GM21381 (cell line): ENCODE results near the gene CDS2.
"Not testable (repeated sequence)": the region's sequence is repeated elsewhere in the genome, so short reads cannot be mapped to it uniquely, and the experiment has no call there.

Experiments
- ATAC-seq: cut with Tn5 transposase; IDR thresholded peaks from one replicate; pipeline ENCODE4 v1.9.1; 2021; ENCODE audit warnings: mild to moderate bottlenecking, moderate library complexity; ENCODE audit not compliant: unreplicated experiment

Gene CDS2

DNA sequence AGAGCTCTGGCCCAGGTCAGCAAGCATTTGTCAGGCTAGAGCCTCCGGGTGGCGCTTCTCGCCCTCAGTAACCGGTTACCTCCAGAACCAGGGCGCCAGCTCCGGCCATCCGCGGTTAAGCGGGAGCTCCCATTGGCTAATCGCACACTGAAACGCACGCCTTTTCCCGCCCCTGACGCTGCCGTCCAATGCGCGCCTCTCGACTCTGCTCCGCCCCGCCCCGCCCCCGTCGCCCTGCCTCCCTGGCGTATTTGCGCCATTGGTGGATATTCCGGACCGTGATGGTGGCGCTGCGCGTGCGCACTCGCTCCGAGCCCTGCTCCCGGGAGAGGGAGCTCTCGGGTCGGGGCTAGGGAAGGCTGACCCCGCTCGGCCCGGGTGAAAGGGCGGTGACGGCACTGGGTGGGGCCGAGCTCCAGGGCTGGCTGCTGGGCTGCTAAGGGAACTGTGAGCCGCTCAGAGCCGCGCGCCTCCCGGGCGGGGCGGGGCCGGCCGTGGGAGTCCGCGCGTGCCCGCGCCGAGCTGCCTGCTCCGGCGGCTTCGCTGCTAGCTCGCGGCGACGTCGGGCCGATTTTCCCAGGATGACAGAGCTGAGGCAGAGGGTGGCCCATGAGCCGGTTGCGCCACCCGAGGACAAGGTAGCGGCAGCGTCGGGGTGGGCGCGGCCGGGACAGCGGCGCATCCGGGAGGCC is at the start of gene CDS2:
CDS2 (plus strand) TSS at position 497 of the 692 bp plus-strand sequence; CDS start at position 582, 85 bp downstream.
- ATAC-seq, result peak; percentile 87

DNA sequence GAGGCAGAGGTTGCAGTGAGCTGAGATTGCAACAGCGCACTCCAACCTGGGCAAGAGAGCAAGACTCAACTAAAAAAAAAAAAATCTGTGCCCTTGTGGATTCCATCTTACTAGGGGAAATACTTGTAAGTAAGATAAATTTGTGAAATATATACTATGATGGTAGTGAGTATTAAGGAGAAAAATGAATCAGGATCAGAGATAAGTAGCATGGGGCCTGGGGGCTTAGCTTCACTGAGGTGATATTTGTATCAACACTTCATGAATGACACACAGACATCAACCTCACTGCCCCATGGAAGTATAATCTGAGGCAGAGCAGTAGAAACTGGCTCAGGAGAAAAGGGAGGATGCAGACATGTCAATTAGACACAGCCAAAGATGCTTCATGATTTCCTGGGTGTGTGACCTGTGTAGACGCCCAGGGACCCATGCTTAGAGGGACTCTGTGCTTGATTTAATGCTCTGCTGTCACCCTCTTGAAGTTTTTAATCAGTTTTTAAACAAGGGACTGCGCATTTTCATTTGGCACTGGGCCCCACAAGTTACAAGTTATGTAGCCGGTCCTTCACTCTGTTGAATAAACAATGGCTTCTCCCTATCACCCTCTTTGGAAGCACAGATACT is 48.9 kb upstream of the CDS2 start:
- no peak for ATAC-seq

DNA sequence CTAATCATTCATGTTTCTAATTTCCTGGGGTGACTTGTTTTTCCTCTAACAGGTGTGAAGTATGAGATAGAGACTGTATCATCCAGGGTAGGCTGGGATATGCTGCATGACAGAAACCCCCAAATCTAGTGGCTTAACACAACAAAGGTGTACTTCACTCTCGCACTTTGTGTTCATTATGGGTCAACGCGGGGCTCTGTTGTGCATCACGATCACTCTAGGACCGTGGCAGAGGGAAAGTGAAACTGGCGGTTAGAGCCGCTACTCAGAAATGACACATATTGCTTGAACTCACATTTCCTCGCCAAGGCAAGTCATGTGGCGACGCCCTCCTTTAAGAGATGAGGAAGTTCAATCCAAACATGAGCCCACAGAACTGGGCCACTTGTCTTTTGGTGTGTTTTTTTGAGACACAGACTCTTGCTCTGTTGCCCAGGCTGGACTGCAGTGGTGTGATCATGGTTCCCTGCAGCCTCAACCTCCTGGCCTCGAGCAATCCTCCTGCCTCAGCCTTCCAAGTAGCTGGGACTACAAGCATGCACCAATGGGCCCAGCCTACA is 48.3 kb upstream of the CDS2 start:
- ATAC-seq, result peak; percentile 98

DNA sequence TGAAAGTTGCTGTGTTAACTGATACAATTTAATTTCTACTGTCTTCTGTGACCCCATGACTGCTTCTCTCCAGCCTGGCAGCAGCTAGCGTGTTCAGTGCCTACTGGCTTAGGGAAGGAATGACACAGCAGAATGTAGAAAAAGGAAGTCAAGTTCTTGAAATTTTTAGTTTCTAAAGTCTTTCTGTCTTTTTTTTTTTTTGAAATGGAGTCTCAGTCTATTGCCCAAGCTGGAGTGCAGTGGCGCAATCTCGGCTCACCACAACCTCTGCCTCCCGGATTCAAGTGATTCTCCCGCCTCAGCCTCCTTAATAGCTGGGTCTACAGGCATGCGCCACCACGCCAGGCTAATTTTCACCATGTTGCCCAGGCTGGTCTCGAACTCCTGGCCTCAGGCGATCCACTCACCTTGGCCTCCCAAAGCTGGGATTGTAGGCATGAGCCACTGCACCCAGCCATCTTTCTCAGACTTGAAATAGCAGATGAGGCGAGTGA is 46.4 kb upstream of the CDS2 start:
- ATAC-seq, result no peak

DNA sequence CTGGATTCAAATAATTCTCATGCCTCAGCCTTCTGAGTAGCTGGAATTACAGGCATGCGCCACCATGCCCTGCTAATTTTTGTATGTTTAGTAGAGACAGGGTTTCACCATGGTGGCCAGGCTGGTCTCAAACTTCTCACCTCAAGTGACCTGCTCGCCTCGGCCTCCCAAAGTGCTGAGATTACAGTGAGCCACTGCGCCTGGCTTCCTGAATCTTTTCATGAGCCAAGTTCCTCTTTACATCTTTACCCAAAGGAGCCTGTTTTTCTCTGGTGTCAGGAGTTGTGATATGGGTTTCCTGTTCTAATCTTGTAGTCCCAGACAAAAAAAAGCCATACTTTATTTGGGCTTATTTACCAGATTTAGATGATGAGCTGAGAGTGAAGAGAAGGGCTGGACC is 41.4 kb upstream of the CDS2 start:
- ATAC-seq, result no peak

DNA sequence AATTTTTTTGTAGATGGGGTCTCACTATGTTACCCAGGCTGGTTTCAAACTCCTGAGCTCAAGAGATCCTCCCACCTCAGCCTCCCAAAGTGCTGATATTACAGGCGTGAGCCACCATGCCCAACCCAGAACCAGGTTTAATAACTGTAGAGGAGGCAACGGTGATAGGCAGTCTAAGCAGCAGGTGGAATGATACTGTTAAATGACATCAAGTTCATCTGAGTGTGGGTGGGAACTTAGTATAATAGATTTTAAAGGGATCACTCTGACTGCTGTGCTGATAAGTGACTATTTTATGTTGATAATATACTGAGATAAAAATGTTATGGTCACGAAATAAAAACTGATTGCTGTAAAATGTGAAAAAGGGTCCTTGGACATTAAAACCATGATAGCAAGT is 38.1 kb upstream of the CDS2 start:
- no peak for ATAC-seq

DNA sequence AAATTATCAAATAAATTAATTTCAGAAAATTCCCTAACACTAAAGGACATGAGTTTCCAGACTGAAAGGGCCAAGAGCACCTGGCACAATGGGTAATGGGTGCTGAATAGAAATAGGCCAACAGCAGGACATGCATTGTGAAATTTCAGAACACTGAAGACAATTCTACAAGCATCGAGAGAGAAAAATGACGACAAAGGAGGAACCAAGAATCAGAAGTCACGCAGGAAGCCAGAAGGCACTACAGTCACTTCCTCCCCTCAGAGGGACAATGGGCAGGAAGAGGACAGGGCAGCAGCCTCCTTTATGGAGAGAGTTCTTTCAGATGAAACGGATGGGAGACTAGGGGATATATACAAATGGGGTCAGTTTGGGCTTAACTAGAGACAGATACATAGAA is 36.6 kb upstream of the CDS2 start:
- peak; percentile 62 for ATAC-seq

DNA sequence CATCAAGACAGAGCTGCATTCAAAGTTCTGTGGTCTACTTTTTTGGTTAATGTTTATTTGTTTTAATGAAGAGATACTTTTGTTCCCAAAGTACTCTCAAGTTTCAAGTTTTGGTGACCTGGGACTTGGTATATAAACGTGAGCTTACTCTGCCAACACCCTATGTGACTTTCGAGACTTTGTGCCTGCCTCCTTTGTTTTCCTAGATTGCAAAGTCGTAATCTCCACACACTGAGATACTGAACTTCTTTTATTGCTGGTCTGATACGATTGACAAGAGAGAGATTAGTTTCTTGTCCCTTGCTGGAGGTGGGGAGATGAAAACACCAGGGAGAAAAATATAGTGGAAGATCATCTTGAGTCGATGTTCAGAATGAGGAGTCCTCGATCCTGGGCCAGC is 34.9 kb upstream of the CDS2 start:
- ATAC-seq, result no peak

DNA sequence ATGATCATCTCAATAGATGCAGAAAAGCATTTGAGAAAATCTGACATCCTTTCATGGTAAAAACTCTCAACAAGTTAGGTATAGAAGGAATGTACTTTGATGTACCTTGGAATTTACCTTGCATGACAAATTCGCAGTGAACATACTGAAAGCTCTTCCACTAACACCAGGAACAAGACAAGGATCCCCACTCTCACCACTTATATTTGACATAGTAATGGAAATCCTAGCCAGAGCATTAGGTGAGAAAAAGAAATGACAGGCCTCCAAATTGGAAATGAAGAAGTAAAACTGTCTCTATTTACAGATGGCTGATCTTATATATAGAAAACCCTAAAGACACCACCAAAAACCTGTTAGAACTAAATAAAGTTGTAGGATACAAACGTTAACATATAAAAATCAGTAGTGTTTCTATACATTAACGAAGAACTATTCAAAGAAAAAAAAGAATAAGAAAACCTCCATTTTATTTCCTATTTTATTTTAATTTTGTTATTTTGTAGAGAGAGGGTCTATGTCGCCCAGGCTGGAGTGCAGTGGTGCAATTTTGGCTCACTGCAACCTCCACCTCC is 34.0 kb upstream of the CDS2 start:
- no peak for ATAC-seq

DNA sequence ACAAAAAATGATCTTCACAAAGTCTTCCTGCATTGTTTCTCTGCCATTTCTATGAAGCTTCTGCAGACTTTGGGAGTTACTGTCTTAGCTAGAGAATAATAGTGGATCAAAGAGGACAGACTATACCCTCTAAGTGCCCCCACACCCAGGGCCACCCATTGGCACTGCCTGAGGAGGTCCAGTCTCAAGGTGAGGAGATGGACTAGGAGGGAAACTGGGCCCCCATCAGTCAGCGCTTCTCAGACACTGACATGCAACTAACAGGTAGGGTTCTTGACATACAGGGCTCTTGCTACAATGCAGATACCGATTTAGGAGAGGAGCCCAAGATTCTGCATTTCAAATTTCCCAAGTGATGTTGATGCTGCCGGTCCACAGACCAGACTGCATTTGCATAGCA is 31.4 kb upstream of the CDS2 start:
- no peak for ATAC-seq

DNA sequence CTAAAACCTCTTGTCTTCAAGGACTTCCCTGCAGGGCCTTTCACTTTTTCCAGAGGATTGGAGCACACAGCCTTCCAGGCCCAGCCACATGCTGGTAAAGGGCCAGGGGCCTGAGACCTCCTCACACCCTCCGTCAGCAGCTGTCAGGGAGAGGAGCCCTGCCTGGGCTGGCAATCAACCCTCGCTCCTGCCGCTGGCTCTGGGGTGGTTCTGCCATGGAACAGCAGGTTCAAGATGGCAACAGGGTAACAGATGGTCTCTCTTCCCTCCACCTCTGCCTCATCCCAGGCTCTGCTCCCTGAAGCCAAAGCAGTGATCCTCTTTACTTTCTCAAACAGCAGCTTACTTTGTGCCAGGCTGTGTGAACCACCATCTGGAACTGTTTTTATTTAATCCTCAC is 30.9 kb upstream of the CDS2 start:
- no peak for ATAC-seq

DNA sequence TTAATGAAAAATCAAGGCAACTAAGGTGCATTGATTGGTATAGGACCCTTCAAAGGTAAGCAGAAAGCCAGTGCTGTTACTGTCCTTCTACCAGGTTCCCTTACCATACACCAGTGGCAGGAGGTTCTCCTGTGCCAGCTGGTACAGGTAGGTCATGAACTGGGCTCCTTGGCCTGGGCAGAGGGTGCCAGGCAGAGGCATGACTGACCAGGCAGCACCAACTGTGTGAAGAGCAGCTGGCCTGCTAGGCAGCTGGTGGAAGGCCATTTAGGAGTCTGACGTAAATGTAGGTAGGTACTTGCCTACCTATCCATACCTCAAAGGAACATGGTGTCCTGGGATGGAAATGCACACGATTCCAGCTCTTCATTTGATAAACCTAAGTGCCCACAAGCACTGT is 30.3 kb upstream of the CDS2 start:
- ATAC-seq, result no peak

DNA sequence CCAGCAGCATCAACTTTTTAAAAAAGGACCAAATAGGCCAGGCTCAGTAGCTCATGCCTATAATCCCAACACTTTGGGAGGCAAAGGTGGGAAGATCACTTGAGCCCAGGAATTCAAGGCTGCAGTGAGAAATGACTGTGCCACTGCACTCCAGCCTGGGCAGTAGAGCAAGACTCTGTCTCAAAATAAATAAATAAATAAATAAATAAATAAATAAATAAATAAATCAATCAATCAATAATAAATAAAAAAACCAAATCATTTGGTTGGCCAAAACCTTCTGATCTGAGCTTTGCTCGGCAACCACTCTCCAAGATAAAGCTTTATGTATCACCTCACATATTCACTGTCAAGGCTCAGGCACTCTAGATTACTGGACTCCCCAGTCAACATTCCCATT is 27.8 kb upstream of the CDS2 start:
- ATAC-seq, result not testable (repeated sequence)

DNA sequence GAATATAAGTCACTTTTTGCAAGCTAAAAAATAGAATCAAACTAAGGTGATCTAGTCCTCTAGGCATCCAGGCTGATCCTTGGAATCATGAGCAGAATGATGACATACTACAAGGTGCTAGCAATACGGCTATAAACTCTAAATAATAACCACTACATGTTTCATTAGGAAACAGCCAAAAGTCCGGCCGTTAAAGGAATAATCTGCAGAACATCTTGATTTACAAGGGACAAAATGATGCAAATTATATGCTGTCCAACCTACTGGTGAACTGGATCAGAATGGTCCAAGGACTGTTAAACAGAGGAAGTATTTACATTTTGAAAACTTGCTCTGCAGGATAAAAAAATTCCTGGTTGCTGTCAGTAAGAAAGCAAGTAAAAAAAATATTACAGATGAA is 26.9 kb upstream of the CDS2 start:
- not testable (repeated sequence) for ATAC-seq

DNA sequence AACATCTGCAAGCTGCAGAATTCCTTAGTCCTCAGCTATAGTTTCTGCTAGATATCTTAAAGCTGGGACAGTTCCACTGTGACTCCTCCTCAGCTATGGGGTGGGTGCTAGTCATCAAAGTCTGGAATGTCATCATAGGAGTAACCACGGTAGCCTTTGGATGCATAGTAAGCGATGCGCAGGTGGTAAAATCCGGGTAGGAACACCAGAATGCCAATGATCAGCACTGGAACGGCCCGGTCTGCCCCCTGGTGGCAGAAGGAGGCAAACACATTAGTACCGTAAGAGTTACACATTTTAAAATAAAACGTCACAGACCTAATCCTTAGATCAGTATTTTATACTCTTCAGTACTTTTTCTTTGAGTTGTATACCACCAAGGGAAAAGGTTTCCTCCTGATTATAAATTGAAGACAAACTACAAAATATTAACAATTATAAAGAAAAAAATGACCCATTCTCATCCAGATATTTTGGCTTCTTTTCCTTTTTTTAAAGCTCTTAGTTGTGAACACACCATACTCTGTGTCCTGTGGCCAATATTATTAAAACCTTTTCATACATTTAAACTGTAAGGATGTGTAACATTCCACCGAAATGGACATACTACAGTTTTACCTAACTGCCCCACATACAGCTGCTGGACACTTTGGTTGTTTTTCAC is 26.0 kb upstream of the CDS2 start:
- peak; percentile 70 for ATAC-seq

DNA sequence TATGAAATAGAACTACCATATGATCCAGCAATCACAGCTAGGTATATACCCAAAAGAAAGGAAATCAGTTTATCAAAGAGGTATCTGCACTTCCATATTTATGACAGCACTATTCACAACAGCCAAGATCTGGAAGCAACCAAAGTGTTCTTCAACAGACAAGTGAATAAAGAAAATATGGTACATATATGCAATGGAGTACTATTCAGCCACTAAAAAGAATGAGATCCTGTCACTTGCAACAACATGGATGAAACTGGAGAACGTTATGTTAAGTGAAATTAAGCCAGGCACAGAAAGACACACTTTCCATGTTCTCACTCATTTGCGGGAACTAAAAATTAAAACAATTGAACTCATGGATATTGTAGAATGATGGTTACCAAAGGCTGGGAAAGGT is 22.3 kb upstream of the CDS2 start:
- no peak for ATAC-seq

DNA sequence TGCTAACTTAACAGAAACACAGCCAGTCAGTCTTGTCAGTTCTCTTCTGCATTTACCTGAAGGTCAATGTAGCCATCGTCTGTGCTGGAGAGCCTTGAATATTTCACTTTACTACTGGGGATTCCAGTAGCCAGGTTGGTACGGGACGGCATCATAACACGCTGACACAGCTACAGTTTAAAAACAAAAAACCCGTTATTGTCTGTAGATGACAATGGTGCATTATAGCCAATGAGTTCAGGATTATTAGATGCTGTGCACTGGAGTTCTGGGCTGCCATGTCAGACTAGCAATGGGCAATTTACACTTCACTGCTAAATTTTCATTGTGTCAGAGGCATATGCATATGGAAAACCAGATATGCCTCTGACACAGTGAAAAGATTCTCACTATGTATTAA is 17.5 kb upstream of the CDS2 start:
- ATAC-seq, result no peak

DNA sequence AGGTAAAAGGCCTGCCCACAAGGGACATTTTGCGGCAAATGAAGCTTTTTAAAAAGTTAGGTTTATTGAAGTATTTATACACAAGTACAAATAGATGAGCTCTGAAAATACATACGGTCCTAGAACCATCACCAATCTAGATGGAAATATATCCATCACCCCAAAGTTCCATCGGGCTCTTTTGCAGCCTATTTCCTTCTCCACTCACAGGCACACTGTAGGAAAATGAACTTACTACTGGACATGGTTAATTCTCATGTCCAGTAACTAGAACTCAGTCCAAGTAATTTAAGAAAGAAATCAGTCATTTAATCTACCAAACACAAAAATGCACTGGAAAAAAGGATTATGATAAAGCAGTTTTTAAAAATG is 13.2 kb upstream of the CDS2 start:
- no peak for ATAC-seq

DNA sequence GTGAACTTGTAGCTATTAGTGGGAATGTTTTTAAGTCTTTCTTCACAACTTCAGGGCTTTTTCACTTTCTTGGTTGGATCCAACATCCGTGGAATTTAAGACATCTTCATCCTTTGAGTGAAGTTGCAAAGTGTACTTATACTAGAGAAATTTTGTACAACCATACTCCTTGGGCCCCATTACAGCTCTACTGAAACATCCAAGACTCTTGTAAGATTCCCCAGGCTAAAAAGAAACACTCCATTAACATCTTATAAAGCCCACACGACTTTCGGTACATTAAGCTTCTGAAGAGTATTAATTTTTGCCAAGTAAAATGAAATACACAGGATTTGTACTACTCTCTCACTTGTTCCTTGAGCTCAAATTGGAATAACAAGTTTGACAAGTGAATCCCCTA is 12.4 kb upstream of the CDS2 start:
- no peak for ATAC-seq

DNA sequence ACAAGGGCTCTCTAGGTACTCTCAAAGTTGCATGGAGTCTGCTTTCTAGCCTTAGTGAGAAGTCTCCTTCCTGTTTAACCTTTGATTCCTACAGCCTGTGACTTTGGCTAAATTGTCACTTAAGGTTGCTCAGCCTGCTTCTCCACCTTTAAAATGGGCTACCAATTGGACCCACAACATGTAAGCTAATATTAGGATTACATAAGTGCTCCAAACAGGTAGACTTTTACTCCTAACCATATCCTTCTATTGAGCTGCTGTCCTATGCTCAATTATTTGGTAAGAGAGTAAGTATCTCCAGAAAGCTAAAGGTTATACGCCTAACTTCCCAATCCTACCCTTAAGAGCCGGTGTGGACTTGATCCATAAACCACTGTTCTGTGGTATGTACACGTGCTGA is 9.9 kb upstream of the CDS2 start:
- no peak for ATAC-seq
